ENCODE results near the gene DUS2. TPM values are rescaled to one million over a fixed set of nuclear protein-coding genes. Genes with fewer than 3 reads are reported as not detected.
"Not testable (repeated sequence)": the region's sequence is repeated elsewhere in the genome, so short reads cannot be mapped to it uniquely, and the experiment has no call there.

The DUS2 gene
- total and polyA plus RNA-seq, 7 donors: 3.4 to 15.1 (median 9.5) TPM

DNA sequence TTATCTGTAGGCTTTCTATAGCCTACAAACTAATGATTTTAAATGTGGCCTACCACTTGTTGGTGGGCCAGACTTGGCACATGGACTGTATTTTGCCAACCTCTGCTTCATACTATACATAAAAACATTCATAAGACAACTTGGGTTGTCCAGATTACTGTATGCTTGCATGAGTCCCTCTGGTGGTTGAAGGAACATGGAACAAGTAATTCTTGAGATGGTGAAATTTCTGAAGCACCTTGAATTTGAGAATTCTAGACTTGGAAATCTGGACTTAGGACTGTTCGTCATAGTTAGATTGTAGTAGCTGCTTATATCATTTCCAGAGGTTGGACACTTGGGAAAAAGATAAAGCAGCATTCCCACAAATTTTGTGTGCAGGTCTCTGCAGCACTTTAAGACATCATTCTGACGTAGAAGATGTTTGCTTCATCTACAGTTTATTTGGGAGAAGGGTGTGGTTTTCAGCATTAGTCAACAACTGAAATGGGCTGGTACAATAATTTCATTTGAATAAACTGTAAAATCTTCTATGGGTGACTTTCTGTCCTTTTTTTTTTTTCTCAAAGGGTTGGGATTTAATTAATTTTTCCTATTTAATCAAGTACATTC lies 93.3 kb downstream of the DUS2 start:
- intact Hi-C loops (cut with DNase I): loop anchor here in 1 of 2 donors (2.0 kb wide), 1 partner anchor 22 kb away; no protein-coding TSS in a partner anchor
- WGBS, 3 donors: 69 to 86% (median 75%) methylated on average over 2 of the region's 2 CpGs
- ATAC-seq: peak in 2 of 4 donors; percentile 30 to 41
- Histone ChIP-seq H3K4me1 (peaks cover 38% of the 10 kb centered on the region), H3K9me3 (peaks cover 2% of the 10 kb centered on the region), H3K4me3 (no peak overlapping the region), H3K27ac (peak overlapping the region; percentile 4), H3K27me3 (ENCODE audit: insufficient read depth in 3 of 3, low read length in 2 of 3) (no peaks in the 10 kb centered on the region), H3K36me3 (ENCODE audit: insufficient read depth in 1 of 2, low read depth in 1 of 2) (no peaks in the 10 kb centered on the region)
- DNase-seq: no peak
- TF ChIP-seq, protein P1, sequence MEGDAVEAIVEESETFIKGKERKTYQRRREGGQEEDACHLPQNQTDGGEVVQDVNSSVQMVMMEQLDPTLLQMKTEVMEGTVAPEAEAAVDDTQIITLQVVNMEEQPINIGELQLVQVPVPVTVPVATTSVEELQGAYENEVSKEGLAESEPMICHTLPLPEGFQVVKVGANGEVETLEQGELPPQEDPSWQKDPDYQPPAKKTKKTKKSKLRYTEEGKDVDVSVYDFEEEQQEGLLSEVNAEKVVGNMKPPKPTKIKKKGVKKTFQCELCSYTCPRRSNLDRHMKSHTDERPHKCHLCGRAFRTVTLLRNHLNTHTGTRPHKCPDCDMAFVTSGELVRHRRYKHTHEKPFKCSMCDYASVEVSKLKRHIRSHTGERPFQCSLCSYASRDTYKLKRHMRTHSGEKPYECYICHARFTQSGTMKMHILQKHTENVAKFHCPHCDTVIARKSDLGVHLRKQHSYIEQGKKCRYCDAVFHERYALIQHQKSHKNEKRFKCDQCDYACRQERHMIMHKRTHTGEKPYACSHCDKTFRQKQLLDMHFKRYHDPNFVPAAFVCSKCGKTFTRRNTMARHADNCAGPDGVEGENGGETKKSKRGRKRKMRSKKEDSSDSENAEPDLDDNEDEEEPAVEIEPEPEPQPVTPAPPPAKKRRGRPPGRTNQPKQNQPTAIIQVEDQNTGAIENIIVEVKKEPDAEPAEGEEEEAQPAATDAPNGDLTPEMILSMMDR (IDR thresholded peaks at IDR 0.05): peak; percentile 50

- no peak for DNase-seq
- TF ChIP-seq, protein P1 (IDR thresholded peaks at IDR 0.05): no peak
- Histone ChIP-seq H3K9me3 (no peaks in the 10 kb centered on the region), H3K27me3 (ENCODE audit: insufficient read depth in 3 of 3, low read length in 2 of 3) (no peaks in the 10 kb centered on the region), H3K4me1 (peaks cover 40% of the 10 kb centered on the region), H3K27ac (no peak overlapping the region), H3K36me3 (ENCODE audit: insufficient read depth in 1 of 2, low read depth in 1 of 2) (no peaks in the 10 kb centered on the region), H3K4me3 (no peak overlapping the region)
- no peak for ATAC-seq
- 83 to 100% (median 97%) methylated on average over 3 of the region's 3 CpGs for WGBS, 3 donors
- intact Hi-C loops (cut with DNase I): loop anchor here in 1 of 2 donors (2.0 kb wide), 1 partner anchor 23 kb away; no protein-coding TSS in a partner anchor
These were observed 94.8 kb downstream of the DUS2 start for GRCh38 chr16:68117884-68118283.

DNA sequence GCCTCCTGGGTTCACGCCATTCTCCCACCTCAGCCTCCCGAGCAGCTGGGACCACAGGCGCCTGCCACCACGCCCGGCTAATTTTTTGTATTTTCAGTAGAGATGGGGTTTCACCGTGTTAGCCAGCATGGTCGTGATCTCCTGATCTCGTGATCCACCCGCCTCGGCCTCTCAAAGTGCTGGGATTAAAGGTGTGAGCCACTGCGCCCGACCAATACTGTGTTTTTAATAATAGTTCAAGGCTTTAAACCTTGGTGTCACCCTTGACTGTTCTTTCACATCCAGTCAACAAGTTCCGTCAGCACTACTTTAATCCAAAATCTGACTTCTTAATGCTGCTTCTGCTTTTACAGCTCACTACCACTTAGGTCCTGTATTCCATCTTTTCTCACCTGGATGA lies 95.9 kb downstream of the DUS2 start:
- Histone ChIP-seq H3K27ac (peak overlapping the region; percentile 4), H3K4me1 (peaks cover 35% of the 10 kb centered on the region)
- ATAC-seq; H3K36me3 ChIP-seq (ENCODE audit: insufficient read depth in 1 of 2, low read depth in 1 of 2); intact Hi-C loops (cut with DNase I); H3K9me3 ChIP-seq; H3K4me3 ChIP-seq; H3K27me3 ChIP-seq (ENCODE audit: insufficient read depth in 3 of 3, low read length in 2 of 3); DNase-seq: not testable (repeated sequence)
- 87 to 96% (median 92%) methylated on average over 13 of the region's 13 CpGs for WGBS, 3 donors

DNA sequence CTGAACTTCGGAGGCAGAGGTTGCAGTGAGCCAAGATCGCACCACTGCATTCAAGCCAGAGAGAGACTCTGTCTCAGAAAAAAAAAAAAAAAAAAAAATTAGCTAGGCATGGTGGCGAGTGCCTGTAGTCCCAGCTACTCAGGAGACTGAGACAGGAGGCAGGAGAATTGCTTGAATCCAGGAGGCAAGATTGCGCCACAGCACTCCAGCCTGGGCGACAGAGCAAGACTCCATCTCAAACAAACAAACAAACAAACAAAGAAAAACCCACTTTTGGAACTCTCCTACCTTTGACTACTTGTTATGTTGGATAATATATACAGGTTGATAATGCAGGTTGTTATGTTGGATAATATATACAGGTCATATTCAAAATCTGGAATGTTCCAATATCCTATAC lies 97.4 kb downstream of the DUS2 start:
- ATAC-seq: peak in 1 of 4 donors; percentile 35
- peak overlapping the region; percentile 13 for H3K27ac ChIP-seq
- WGBS, 3 donors: 87 to 92% (median 88%) methylated on average over 5 of the region's 5 CpGs
- H3K36me3 ChIP-seq (ENCODE audit: insufficient read depth in 1 of 2, low read depth in 1 of 2); intact Hi-C loops (cut with DNase I); H3K4me3 ChIP-seq; DNase-seq; H3K9me3 ChIP-seq; H3K27me3 ChIP-seq (ENCODE audit: insufficient read depth in 3 of 3, low read length in 2 of 3): not testable (repeated sequence)
- H3K4me1 ChIP-seq: peaks cover 33% of the 10 kb centered on the region

DNA sequence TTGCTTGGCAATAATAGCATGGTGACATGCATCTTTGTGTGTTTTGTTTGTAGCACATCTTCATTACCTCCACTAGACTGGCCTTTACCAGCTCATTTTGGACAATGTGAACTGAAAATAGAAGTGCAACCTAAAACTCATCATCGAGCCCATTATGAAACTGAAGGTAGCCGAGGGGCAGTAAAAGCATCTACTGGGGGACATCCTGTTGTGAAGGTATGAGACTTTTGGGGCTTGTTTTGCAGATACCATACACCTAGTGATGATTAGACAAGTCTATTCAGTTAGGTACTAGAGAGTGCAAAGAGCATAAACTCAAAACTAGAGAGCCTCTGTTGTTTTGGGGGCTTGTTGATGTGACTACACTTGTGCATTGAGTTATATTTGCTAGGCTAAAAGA lies 103.3 kb downstream of the DUS2 start:
- intact Hi-C loops (cut with DNase I): no loop called here
- H3K4me3 ChIP-seq: no peak overlapping the region
- H3K27me3 ChIP-seq (ENCODE audit: insufficient read depth in 3 of 3, low read length in 2 of 3): no peaks in the 10 kb centered on the region
- DNase-seq (no peak), ATAC-seq (no peak)
- WGBS, 3 donors: 89 to 96% (median 94%) methylated on average over 2 of the region's 2 CpGs
- no peaks in the 10 kb centered on the region for H3K9me3 ChIP-seq
- peaks cover 35% of the 10 kb centered on the region for H3K4me1 ChIP-seq
- no peak overlapping the region for H3K27ac ChIP-seq
- TF ChIP-seq, protein P1 (IDR thresholded peaks at IDR 0.05): no peak
- H3K36me3 ChIP-seq (ENCODE audit: insufficient read depth in 1 of 2, low read depth in 1 of 2): peaks cover 0 to 13% of the 10 kb centered on the region in 2 donors

Data from psoas muscle (tissue), 8 donors.